H1 (cell line): ENCODE results near the gene WDFY1. TPM values are rescaled to one million over a fixed set of nuclear protein-coding genes. Genes with fewer than 3 reads are reported as not detected.

ENCODE experiments used
- CTCF ChIA-PET: fragments of 300-600 bp; sonication (Branson Sonifier 250); formaldehyde crosslinking; loops from one replicate; lab custom pipeline; 2021; ENCODE audit not compliant: partially characterized antibody; lab: Charles Lee
- POLR2A ChIA-PET: fragments of 300-600 bp; sonication (Branson Sonifier 250); formaldehyde crosslinking; loops from one replicate; lab custom pipeline; 2021; ENCODE audit warnings: inconsistent platforms; ENCODE audit not compliant: partially characterized antibody; lab: Charles Lee
- DNase-seq, 2 experiments: peaks; one replicate each; pipeline versions ENCODE4 v3.0.0 to v3.0.0-alpha.2; 2010 to 2022; ENCODE audit warnings: low spot score in 2 of 2, low read depth in 1 of 2, mixed read lengths in 1 of 2
- FAIRE-seq: peaks from 2 replicates; lab custom pipeline; 2011; peaks lifted over from hg19 to GRCh38; lab: Jason Lieb, UNC
- H2AFZ ChIP-seq: 2 replicates; pipeline ENCODE4 v1.8.1; 2012; ENCODE audit warnings: low read length, inconsistent platforms
- H2AK5ac ChIP-seq: 2 replicates; pipeline ENCODE4 v1.6.1; 2013; ENCODE audit warnings: low read depth, low read length
- H2BK120ac ChIP-seq: replicated peaks from 2 replicates; pipeline ENCODE3; 2013; ENCODE audit warnings: low read depth, low read length, inconsistent platforms
- H2BK12ac ChIP-seq: 2 replicates; pipeline ENCODE4 v1.6.1; 2013; ENCODE audit warnings: low read depth, low read length
- H2BK15ac ChIP-seq: 2 replicates; pipeline ENCODE4 v1.6.1; 2013; ENCODE audit warnings: low read length
- H2BK20ac ChIP-seq: 2 replicates; pipeline ENCODE4 v1.6.1; 2013; ENCODE audit warnings: low read length
- H2BK5ac ChIP-seq: 2 replicates; pipeline ENCODE4 v1.6.1; 2013; ENCODE audit warnings: low read depth, low read length
- H3K14ac ChIP-seq: 2 replicates; pipeline ENCODE4 v1.6.1; 2013; ENCODE audit warnings: inconsistent platforms; ENCODE audit not compliant: insufficient read length
- H3K18ac ChIP-seq: 2 replicates; pipeline ENCODE4 v1.6.1; 2013; ENCODE audit warnings: low read length; ENCODE audit errors: extremely low read depth
- H3K23ac ChIP-seq: 2 replicates; pipeline ENCODE4 v1.6.1; 2013; ENCODE audit warnings: inconsistent platforms; ENCODE audit not compliant: insufficient read length
- H3K23me2 ChIP-seq: 2 replicates; pipeline ENCODE4 v1.6.1; 2013; ENCODE audit warnings: low read depth, low read length
- H3K27ac ChIP-seq: 2 replicates; pipeline ENCODE4 v1.6.1; 2011; ENCODE audit warnings: low read depth, low read length, inconsistent platforms
- H3K27me3 ChIP-seq, 4 experiments: replicated peaks in 1 of 4; 1 replicate in 1 of 4; 2 replicates in 3 of 4; pipeline versions ENCODE4 v1.6.1 to v1.8.1; 2011 to 2013; ENCODE audit warnings: low read length in 3 of 4, mild to moderate bottlenecking in 3 of 4, inconsistent platforms in 2 of 4, mixed read lengths in 2 of 4, moderate library complexity in 1 of 4; ENCODE audit not compliant: control insufficient read depth in 3 of 4, insufficient read depth in 3 of 4; ENCODE audit errors: extremely low read depth in 1 of 4
- H3K36me3 ChIP-seq, 4 experiments: 2 replicates each; pipeline versions ENCODE4 v1.6.1 to v1.8.1; 2011 to 2013; ENCODE audit warnings: mild to moderate bottlenecking in 4 of 4, low read length in 3 of 4, moderate library complexity in 2 of 4, control low read depth in 1 of 4, inconsistent platforms in 1 of 4; ENCODE audit not compliant: insufficient read depth in 4 of 4, control insufficient read depth in 2 of 4
- H3K4ac ChIP-seq: replicated peaks from 2 replicates; pipeline ENCODE3; 2013; ENCODE audit warnings: low read length, low read depth, mixed read lengths, inconsistent platforms; ENCODE audit not compliant: insufficient read length
- H3K4me1 ChIP-seq, 4 experiments: replicated peaks in 1 of 4; 1 replicate in 1 of 4; 2 replicates in 3 of 4; pipeline versions ENCODE4 v1.6.1 to v1.8.1; 2011 to 2013; ENCODE audit warnings: low read length in 3 of 4, inconsistent platforms in 2 of 4, mixed read lengths in 1 of 4; ENCODE audit not compliant: insufficient read depth in 4 of 4, control insufficient read depth in 3 of 4
- H3K4me2 ChIP-seq, 2 experiments: 2 replicates each; pipeline versions ENCODE4 v1.6.1 to v1.8.1; 2011 to 2013; ENCODE audit warnings: low read depth in 2 of 2, low read length in 2 of 2, control low read depth in 1 of 2, inconsistent platforms in 1 of 2, mild to moderate bottlenecking in 1 of 2; ENCODE audit not compliant: insufficient read depth in 1 of 2
- H3K4me3 ChIP-seq, 4 experiments: fragments of 200-600, 300-600 bp in 1 of 4; sonication (generic), shearing (Covaris generic), sonication (Bioruptor Twin) in 1 of 4; 2 replicates each; pipeline versions ENCODE4 v1.5.1 to v1.8.1; 2011 to 2016; ENCODE audit warnings: low read length in 4 of 4, low read depth in 3 of 4, control low read depth in 2 of 4, inconsistent platforms in 2 of 4, mild to moderate bottlenecking in 2 of 4, mixed read lengths in 1 of 4, moderate library complexity in 1 of 4; ENCODE audit not compliant: insufficient read depth in 2 of 4; ENCODE audit errors: extremely low read depth in 1 of 4
- H3K56ac ChIP-seq: replicated peaks from 2 replicates; pipeline ENCODE3; 2013; ENCODE audit warnings: low read depth, mild to moderate bottlenecking, mixed read lengths, low read length, inconsistent platforms; ENCODE audit not compliant: insufficient read length
- H3K79me1 ChIP-seq: 2 replicates; pipeline ENCODE4 v1.6.1; 2013; ENCODE audit warnings: low read depth, low read length, control low read depth
- H3K79me2 ChIP-seq, 2 experiments: 2 replicates each; pipeline versions ENCODE4 v1.6.1 to v1.8.1; 2012 to 2013; ENCODE audit warnings: low read length in 2 of 2, mild to moderate bottlenecking in 2 of 2, inconsistent platforms in 1 of 2; ENCODE audit not compliant: insufficient read depth in 2 of 2, control insufficient read depth in 1 of 2
- H3K9ac ChIP-seq, 4 experiments: replicated peaks in 1 of 4; 1 replicate in 1 of 4; 2 replicates in 3 of 4; pipeline versions ENCODE4 v1.6.1 to v1.8.1; 2011 to 2013; ENCODE audit warnings: low read depth in 3 of 4, low read length in 3 of 4, control low read depth in 2 of 4, mild to moderate bottlenecking in 2 of 4, moderate library complexity in 2 of 4, inconsistent platforms in 1 of 4; ENCODE audit errors: extremely low read depth in 1 of 4
- H3K9me3 ChIP-seq, 2 experiments: 2 replicates each; pipeline versions ENCODE4 v1.6.1 to v1.8.1; 2012 to 2013; ENCODE audit warnings: mild to moderate bottlenecking in 2 of 2, moderate library complexity in 2 of 2, control low read depth in 1 of 2, inconsistent platforms in 1 of 2, low read depth in 1 of 2, low read length in 1 of 2, mixed read lengths in 1 of 2; ENCODE audit not compliant: insufficient read depth in 2 of 2
- H4K20me1 ChIP-seq, 2 experiments: replicated peaks in 1 of 2; 2 replicates each; pipeline versions ENCODE3 to v1.8.1; 2011 to 2013; ENCODE audit warnings: inconsistent platforms in 2 of 2, low read length in 2 of 2, mild to moderate bottlenecking in 1 of 2; ENCODE audit not compliant: insufficient read depth in 2 of 2, control insufficient read depth in 1 of 2
- H4K5ac ChIP-seq: 2 replicates; pipeline ENCODE4 v1.6.1; 2013; ENCODE audit warnings: low read length, low read depth, mixed read lengths, inconsistent platforms; ENCODE audit not compliant: insufficient read length
- H4K8ac ChIP-seq: 2 replicates; pipeline ENCODE4 v1.8.0; 2013; ENCODE audit warnings: mild to moderate bottlenecking, moderate library complexity, low read length, inconsistent platforms; ENCODE audit not compliant: insufficient read depth; ENCODE audit errors: extremely low read depth
- H4K91ac ChIP-seq: replicated peaks from 2 replicates; pipeline ENCODE3; 2013; ENCODE audit warnings: low read length, mixed read lengths, inconsistent platforms; ENCODE audit not compliant: insufficient read length
- WGBS, 2 experiments: shearing (Covaris generic) in 1 of 2; methylation state at CpG; one replicate each; pipeline versions ENCODE4 v1.1.6 to v1.1.7; 2013 to 2015; ENCODE audit warnings: low lambda C conversion rate in 2 of 2, mixed read lengths in 2 of 2, inconsistent platforms in 1 of 2, low coverage in 1 of 2, missing lambda C conversion rate in 1 of 2; ENCODE audit not compliant: insufficient replicate concordance in 2 of 2, insufficient coverage in 1 of 2, insufficient read length in 1 of 2; ENCODE audit errors: extremely low coverage in 1 of 2, missing lambda C conversion rate in 1 of 2; 5-methylcytosine and 5-hydroxymethylcytosine counted together
- polyA plus RNA-seq, 7 experiments: library from polyadenylated mRNA; depleted of rRNA in 3 of 7; stranded (reverse) in 5 of 7; unstranded in 2 of 7; fragments of >200 nt in 5 of 7; fragments of 200-250 nt in 2 of 7; gene quantifications; 1 replicate in 5 of 7; 2 replicates in 1 of 7; 4 replicates in 1 of 7; pipeline versions ENCODE4 v1.2.1 to v1.2.3, GENCODE V29; 2011 to 2013; ENCODE audit warnings: missing spikeins in 2 of 7, mixed read lengths in 2 of 7
- total RNA-seq: library from RNA; stranded (reverse); fragmentation: NEBNext Ultra II Directional; extraction: Animal tissue kit (Norgen Biotek cat#: 25700); gene quantifications from 2 replicates; pipeline ENCODE4 v1.2.1, GENCODE V29; 2021
- TF ChIP-seq, protein P1 (sequence below): IDR thresholded peaks from 2 replicates; pipeline ENCODE4 v1.6.1; 2012; ENCODE audit warnings: inconsistent platforms

Gene WDFY1
- total and polyA plus RNA-seq, 2 of the 8 experiments (the other 6 are each of a cell fraction or from before 2014, with no cell fraction given), result 68.4 to 94.7 TPM

GRCh38 chr2:223949241-223949840, 4.2 kb upstream of the WDFY1 start:
- Histone ChIP-seq H4K20me1 (no peaks in the 10 kb centered on the region), H3K23me2 (no peaks in the 10 kb centered on the region), H3K4me1 (peaks cover 0 to 16% (median 11%) of the 10 kb centered on the region in 4 experiments; a peak in 5 of 7 replicates), H3K4me2 (no peak overlapping the region), H3K4ac (peak overlapping the region; percentile 88), H2BK12ac (no peak overlapping the region), H3K36me3 (no peaks in the 10 kb centered on the region), H3K9ac (no peak overlapping the region; a peak in 1 of 7 replicates)
- CTCF ChIA-PET, result interaction anchor here (1.1 to 1.2 kb wide), 3 partner anchors 21 to 88 kb away, joined by 3 to 5 read pairs (median 4); no protein-coding TSS in a partner anchor
- TF ChIP-seq, protein P1, sequence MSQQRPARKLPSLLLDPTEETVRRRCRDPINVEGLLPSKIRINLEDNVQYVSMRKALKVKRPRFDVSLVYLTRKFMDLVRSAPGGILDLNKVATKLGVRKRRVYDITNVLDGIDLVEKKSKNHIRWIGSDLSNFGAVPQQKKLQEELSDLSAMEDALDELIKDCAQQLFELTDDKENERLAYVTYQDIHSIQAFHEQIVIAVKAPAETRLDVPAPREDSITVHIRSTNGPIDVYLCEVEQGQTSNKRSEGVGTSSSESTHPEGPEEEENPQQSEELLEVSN, result no peak
- TF ChIP-seq, all 59 proteins: peak for 0
- no peaks in the 10 kb centered on the region for H3K9me3 ChIP-seq
- no peak overlapping the region for H3K56ac ChIP-seq
- peaks cover 0 to 3% of the 10 kb centered on the region in 2 experiments; a peak in 2 of 4 replicates for H3K79me2 ChIP-seq
- H2AFZ ChIP-seq, result no peak overlapping the region
- H4K8ac ChIP-seq, result no peak overlapping the region
- FAIRE-seq, result no peak
- H2BK15ac ChIP-seq, result 0 out of 2 replicates have a peak overlapping the region, but pooled peaks have one; percentile 13
- no peak overlapping the region for H3K14ac ChIP-seq
- H2BK5ac ChIP-seq, result no peak overlapping the region
- H4K91ac ChIP-seq, result no peak overlapping the region
- no peak for DNase-seq
- no peak overlapping the region for H3K27ac ChIP-seq
- no peak overlapping the region for H2AK5ac ChIP-seq
- no peak overlapping the region for H2BK20ac ChIP-seq
- H2BK120ac ChIP-seq, result no peak overlapping the region
- H4K5ac ChIP-seq, result no peak overlapping the region
- H3K18ac ChIP-seq, result no peak overlapping the region
- no peaks in the 10 kb centered on the region for H3K27me3 ChIP-seq
- WGBS, 2 experiments, result 73% methylated on average over 3 of the region's 3 CpGs; no CpG with 5 or more reads in 1 of the 2 experiments
- H3K23ac ChIP-seq, result no peak overlapping the region
- POLR2A ChIA-PET, result interaction anchor here (1.8 kb wide), 1 partner anchor 8 kb away, joined by 4 read pairs; no protein-coding TSS in a partner anchor
- no peaks in the 10 kb centered on the region; the same call in 1 of the 2 replicates for H3K79me1 ChIP-seq
- no peak overlapping the region for H3K4me3 ChIP-seq
